Measurements from ENCODE around the gene DNLZ. TPM values are rescaled to one million over a fixed set of nuclear protein-coding genes. Genes with fewer than 3 reads are reported as not detected.

Gene DNLZ
- total and polyA plus RNA-seq, 10 of the 15 experiments (the other 5 are each of a cell fraction or from before 2014, with no cell fraction given) = 0.66 to 29.7 (median 14.7) TPM; not detected in 1

- Histone ChIP-seq H3K9ac (ENCODE audit: control insufficient read depth, insufficient read depth, low read length) (no peak overlapping the region), H3K79me2 (ENCODE audit: control insufficient read depth, insufficient read depth, low read length) (no peaks in the 10 kb centered on the region), H4K20me1 (ENCODE audit: control insufficient read depth, insufficient read depth) (no peaks in the 10 kb centered on the region), H2AFZ (ENCODE audit: control insufficient read depth, low read depth, low read length) (no peak overlapping the region), H3K27me3 (replicated peaks in 1 of 2; ENCODE audit: control insufficient read depth in 2 of 2, insufficient read depth in 2 of 2, low read length in 1 of 2) (no peaks in the 10 kb centered on the region; a peak in 1 of 4 replicates), H3K4me3 (no peak overlapping the region), H3K9me3 (replicated peaks; ENCODE audit: control insufficient read depth, insufficient read depth, low read length) (peaks cover 6% of the 10 kb centered on the region; the same call in 2 of the 3 replicates), H3K36me3 (ENCODE audit: control insufficient read depth in 2 of 2, insufficient read depth in 2 of 2, low read length in 1 of 2) (no peaks in the 10 kb centered on the region), H3K4me2 (ENCODE audit: control insufficient read depth, insufficient read depth) (no peak overlapping the region), H3K27ac (ENCODE audit: control insufficient read depth, insufficient read depth) (no peak overlapping the region), H3K4me1 (ENCODE audit: control insufficient read depth, insufficient read depth, low read length) (peaks cover 3% of the 10 kb centered on the region)
- intact Hi-C loops (cut with micrococcal nuclease; ENCODE audit: unreplicated experiment) = no loop called here
- FAIRE-seq (no peak), ATAC-seq (peak; percentile 68), DNase-seq (ENCODE audit: low read depth, low spot score) (no peak)
- ChIA-PET SMC1A (ENCODE audit: uncharacterized antibody, unreplicated experiment) (no interaction called here), POLR2A (no interaction called here), RAD21 (ENCODE audit: unreplicated experiment) (no interaction called here), CTCF (interaction anchor here (1.3 kb wide), 1 partner anchor 91 kb away, joined by 3 read pairs; no protein-coding TSS in a partner anchor)
- BruUV-seq (replicated peaks) = no TSS peak
- in situ Hi-C loops (cut with MboI) = no loop called here
- TF ChIP-seq ZNF384 (IDR thresholded peaks at IDR 0.05; ENCODE audit: borderline replicate concordance, low read depth, low read length) (no peak), SP1 (IDR thresholded peaks at IDR 0.05; ENCODE audit: low read depth, low read length) (no peak), MYB (IDR thresholded peaks at IDR 0.05; ENCODE audit: borderline replicate concordance, low read depth, low read length) (no peak), MTA2 (IDR thresholded peaks at IDR 0.05; ENCODE audit: low read depth) (no peak), NFXL1 (IDR thresholded peaks at IDR 0.05; ENCODE audit: borderline replicate concordance) (no peak), IKZF1 (conservative IDR thresholded peaks at IDR 0.05) (no peak), ZNF217 (IDR thresholded peaks at IDR 0.05) (no peak), PAX5 (IDR thresholded peaks at IDR 0.05; ENCODE audit: borderline replicate concordance, low read depth, low read length) (no peak)
- 20% methylated on average over 23 of the region's 23 CpGs for WGBS (ENCODE audit: insufficient coverage, insufficient replicate concordance, low lambda C conversion rate, missing lambda C conversion rate)
Observed at GRCh38 chr9:136311051-136312008, 52.2 kb downstream of the DNLZ start.

Measured in GM12878 (cell line).